ENCODE measurements around the gene AAGAB.

Gene AAGAB

GRCh38 chr15:67208396-67208795, 46.1 kb downstream of the AAGAB start:
- DNase-seq (ENCODE audit: low spot score) = no peak

GRCh38 chr15:67207555-67208207, 46.8 kb downstream of the AAGAB start:
- DNase-seq (ENCODE audit: low spot score) = no peak

GRCh38 chr15:67202991-67203390, 51.5 kb downstream of the AAGAB start:
- DNase-seq (ENCODE audit: low spot score) = no peak

- DNase-seq (ENCODE audit: low spot score) = no peak
Observed at GRCh38 chr15:67202091-67202490, 52.4 kb downstream of the AAGAB start.

- DNase-seq (ENCODE audit: low spot score) = no peak
Observed at GRCh38 chr15:67201136-67201535, 53.3 kb downstream of the AAGAB start.

- DNase-seq (ENCODE audit: low spot score) = no peak
Observed at GRCh38 chr15:67199881-67200763, 54.3 kb downstream of the AAGAB start.

DNA sequence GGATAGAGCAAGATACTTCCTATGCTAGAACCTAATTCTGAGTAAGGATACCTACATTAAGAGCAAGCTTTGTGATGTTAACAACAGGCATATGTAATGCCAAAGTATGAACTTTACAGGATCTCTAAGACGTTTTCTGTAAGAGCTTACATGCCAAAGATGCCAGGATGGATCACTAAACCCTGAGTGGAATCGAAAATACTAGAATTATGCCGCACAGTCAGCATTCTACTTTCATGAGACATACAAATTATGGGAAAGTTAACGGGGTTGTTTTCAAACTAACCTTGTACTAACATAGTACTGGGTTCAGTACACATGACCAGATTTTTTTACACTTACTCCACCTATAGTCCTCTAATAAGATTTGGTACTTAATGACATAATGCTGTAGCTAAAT, 55.1 kb downstream of the AAGAB start:
- no peak for DNase-seq (ENCODE audit: low spot score)

- DNase-seq (ENCODE audit: low spot score) = no peak
Observed at GRCh38 chr15:67198157-67198754, 56.2 kb downstream of the AAGAB start.

DNA sequence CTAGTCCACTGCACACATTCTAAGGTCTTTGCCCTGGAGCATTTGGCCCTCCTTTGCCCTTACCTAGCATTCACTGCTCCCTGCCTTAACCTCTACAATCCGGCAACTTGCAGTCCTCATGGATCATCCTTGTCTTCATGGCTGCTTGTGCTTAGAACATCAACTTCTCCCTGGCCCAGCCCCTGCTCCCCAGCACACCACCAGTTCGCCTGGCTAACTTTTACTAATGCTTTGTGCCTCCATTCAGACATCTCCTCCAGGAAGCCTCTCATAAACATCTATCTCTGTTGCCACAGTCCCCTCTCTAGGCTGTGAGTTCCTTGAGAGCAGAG, 57.1 kb downstream of the AAGAB start:
- DNase-seq (ENCODE audit: low spot score) = no peak

- no peak for DNase-seq (ENCODE audit: low spot score)
Observed at GRCh38 chr15:67196672-67197363, 57.6 kb downstream of the AAGAB start.

DNA sequence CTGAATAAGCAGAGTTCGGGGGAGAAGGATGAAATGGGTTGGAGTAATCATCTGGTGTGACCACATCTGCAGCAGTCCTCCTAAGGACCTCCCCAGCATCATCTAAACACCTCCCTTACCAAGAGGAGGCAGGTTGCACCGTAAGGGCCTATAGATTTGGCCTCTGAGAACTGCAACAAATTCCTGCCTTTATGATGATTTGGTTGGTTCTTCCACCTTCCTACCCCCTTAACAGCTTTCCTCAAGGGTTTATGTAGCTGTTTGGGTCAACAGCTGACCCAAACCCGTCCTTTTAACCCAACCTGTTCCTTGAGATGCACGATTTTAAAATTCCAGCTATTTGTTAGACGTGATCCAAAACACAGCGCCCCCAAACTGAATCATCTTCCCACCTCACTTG, 58.2 kb downstream of the AAGAB start:
- no peak for DNase-seq (ENCODE audit: low spot score)

DNA sequence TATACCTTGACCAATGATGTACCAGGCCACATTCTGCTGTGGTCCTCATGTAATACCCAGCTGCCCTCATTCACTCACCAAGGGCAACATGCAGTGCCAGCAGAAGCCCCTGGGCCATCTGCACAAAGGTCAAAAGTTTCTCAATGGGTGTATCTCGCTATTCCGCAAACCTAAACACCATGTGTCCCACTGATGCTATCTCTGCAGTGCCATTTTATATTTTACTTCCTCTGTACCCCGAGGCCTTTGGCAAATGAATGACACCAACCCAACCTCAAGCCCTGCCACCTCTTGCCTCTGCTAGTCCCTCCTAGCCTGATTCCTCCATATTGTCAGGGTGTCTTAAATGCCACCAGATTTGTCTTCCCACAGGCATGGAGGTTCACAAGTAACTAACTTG, 59.2 kb downstream of the AAGAB start:
- DNase-seq (ENCODE audit: low spot score) = no peak

DNA sequence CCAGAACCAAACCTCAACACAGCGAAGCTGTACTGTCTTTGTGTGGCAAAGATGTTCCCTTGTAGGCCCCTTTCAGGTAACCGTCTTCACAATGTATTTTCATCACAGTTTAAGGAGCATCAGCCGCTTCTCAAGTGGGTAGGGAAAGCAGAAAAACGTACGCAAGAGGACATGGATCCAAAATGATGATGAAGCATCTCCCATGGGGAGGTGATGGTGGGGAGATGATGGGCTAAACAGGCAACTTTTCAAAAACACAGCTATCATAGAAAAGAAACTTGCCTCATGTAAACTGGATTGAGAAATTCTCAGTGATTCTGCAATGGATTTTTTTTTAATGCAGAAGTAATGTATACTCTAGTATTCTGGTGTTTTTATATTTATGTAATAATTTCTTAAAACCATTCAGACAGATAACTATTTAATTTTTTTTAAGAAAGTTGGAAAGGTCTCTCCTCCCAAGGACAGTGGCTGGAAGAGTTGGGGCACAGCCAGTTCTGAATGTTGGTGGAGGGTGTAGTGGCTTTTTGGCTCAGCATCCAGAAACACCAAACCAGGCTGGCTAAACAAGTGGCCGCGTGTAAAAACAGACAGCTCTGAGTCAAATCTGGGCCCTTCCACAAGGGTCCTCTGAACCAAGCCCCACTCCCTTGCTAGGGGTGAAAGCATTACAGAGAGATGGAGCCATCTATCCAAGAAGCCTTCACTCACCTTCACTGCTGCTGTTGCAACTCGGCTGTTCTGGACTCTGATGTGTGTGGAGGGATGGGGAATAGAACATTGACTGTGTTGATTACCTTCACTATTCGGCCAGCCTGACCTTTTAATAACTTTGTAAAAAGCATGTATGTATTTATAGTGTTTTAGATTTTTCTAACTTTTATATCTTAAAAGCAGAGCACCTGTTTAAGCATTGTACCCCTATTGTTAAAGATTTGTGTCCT, 60.0 kb downstream of the AAGAB start:
- DNase-seq (ENCODE audit: low spot score) = no peak

GRCh38 chr15:67193223-67193990, 61.1 kb downstream of the AAGAB start:
- DNase-seq (ENCODE audit: low spot score) = no peak

DNA sequence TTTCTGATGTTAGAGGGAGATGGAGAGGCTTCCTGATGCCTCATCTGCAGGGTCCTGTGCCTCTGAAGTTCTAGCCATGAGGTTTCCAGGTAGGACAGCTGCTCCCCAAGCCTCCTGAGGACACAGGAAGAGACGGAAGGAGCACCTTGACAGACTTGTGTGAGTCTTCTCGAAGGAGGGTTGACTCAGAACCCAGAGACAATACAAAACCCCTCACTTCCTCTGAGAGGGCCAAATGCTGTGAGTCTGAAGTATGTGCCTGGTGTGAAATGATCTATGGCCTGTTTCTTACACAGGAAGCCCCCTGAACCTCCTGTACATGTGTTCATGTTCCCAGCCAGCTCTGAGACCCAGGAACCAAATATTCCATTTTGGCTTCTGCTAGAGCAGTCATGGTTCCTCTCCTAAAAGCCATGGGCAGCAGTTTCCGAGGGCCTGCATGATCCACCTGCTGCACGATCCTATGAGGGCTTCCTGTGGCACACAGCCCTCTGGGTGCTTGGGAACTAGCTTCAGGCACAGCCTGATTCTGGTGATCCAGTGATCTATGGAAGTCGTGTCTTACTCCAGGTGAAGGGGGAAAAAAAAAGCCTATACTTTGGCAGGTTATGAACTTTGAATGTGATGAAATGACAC, 62.2 kb downstream of the AAGAB start:
- no peak for DNase-seq (ENCODE audit: low spot score)

DNA sequence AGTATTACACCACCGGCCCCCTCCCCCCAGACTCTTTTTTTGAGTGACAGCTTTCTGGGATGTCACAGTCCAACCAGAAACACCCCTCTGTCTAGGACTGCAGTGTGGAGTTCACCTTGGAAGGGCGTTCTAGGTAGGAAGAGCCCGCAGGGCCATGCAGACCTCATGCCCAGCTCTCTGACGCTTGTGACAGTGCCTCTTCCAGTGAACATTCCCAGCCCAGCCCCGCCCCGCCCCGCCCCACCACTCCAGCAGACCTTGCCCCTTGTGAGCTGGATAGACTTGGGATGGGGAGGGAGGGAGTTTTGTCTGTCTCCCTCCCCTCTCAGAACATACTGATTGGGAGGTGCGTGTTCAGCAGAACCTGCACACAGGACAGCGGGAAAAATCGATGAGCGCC, 63.6 kb downstream of the AAGAB start:
- no peak for DNase-seq (ENCODE audit: low spot score)

DNA sequence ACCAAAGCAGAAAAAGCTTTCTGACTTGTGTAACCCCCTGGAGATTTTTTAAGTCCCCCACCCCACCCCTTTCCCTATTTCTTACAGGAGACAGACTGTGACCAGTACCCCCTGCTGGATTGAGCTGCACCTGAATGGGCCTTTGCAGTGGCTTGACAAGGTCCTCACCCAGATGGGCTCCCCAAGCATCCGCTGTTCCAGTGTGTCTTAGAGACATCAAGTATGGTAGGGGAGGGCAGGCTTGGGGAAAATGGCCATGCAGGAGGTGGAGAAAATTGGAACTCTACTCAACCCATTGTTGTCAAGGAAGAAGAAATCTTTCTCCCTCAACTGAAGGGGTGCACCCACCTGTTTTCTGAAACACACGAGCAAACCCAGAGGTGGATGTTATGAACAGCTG, 64.1 kb downstream of the AAGAB start:
- DNase-seq (ENCODE audit: low spot score) = no peak

DNA sequence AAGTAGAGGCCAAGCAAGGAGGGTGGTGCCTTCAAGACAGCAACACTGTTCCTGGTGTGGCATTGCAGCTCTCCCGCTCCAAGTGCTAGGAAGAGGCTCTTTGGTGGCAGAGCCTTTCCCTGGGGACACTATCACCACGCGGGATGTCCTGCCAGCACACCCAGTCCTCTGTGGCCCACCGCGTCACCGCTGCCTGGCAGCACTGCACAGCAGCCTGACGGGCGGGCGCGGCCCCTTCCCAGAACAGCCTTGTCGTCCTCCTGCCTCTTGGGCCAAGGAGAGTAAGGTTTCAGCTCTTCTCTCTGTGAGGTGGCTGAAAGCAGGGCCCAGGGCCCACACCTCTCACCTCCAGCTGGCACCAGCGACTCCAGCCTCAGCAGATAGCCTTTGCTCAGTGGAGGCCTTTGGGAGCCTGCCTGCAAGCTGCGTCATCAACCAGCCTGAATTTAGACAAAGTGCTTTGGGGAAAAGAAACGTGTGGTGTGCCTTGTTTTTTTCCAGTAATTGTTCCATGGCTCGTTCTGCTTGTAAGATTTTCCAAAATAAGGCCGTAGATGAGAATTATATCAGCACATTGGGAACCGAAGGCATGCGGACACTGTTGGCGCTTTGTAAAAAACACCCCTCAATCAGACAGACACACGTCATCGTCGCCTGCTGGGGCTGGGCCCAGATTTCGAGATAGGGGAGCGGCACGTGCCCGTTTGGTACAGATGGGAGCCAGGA, 65.0 kb downstream of the AAGAB start:
- no peak for DNase-seq (ENCODE audit: low spot score)

DNA sequence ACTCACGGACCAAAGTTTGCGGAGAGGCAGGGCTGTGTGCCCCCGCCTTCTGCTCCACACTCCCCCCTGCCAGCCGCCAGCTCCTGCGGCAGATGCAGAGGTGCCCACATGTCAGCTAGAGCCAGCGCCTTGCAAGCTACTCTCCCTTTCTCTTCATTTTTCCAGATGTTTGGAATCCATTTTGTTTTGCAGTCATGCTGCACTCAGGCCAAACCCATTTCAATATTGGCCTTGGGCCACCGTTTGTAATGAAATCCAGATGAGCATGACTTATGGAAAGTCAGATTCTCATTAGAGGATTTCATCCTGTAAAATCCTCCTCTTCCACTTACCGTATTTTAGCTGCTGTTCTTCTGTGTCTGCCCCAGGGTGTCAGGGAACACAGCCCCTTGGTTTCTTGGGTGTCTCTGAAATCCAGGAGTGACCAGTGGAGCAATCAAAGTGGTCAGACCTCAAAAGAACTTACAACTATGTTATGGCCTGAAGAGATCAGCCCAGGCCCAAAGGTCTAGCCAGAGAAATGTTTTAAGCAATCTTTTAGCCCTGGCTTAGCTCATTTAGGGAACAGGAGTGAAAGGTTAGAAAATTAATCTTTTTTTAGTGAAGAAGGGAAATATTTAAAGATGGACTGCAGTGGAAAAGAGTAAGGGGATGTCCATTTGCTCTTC, 65.8 kb downstream of the AAGAB start:
- no peak for DNase-seq (ENCODE audit: low spot score)
